GM12878 (cell line): Measurements from ENCODE around the gene KIRREL1.

Experiments used
- BHLHE40 ChIP-seq, 2 experiments: fragments of 450-650 bp in 1 of 2; IDR thresholded peaks; 2 replicates each; pipeline ENCODE4 v1.6.1; 2011 to 2017; ENCODE audit warnings: low read depth in 2 of 2, borderline replicate concordance in 1 of 2, improper control_type of control experiment in 1 of 2, low read length in 1 of 2, mild to moderate bottlenecking in 1 of 2
- EP300 ChIP-seq, 2 experiments: fragments of 150-350 bp in 1 of 2; IDR thresholded peaks; 2 replicates each; pipeline ENCODE4 v1.6.1; 2011 to 2012; ENCODE audit warnings: low read depth in 2 of 2, low read length in 2 of 2, borderline replicate concordance in 1 of 2, improper control_type of control experiment in 1 of 2, inconsistent platforms in 1 of 2; ENCODE audit not compliant: control insufficient read depth in 1 of 2
- ESRRA ChIP-seq: IDR thresholded peaks from 2 replicates; pipeline ENCODE4 v1.6.1; 2012; ENCODE audit warnings: mild to moderate bottlenecking, low read length, improper control_type of control experiment
- HCFC1 ChIP-seq: fragments of 150-350 bp; IDR thresholded peaks from 2 replicates; pipeline ENCODE4 v1.6.1; 2014; ENCODE audit warnings: low read length
- IRF4 ChIP-seq: IDR thresholded peaks from 2 replicates; pipeline ENCODE4 v1.6.1; 2011; ENCODE audit warnings: low read depth, low read length
- JUNB ChIP-seq: IDR thresholded peaks from 2 replicates; pipeline ENCODE4 v1.6.1; 2016; ENCODE audit warnings: antibody characterized with exemption, mild to moderate bottlenecking
- NFYB ChIP-seq: IDR thresholded peaks from 2 replicates; pipeline ENCODE4 v1.6.1; 2011; ENCODE audit warnings: low read depth, mild to moderate bottlenecking, low read length, improper control_type of control experiment, moderate library complexity; ENCODE audit not compliant: insufficient read depth
- POLR2A ChIP-seq: IDR thresholded peaks from 2 replicates; pipeline ENCODE4 v1.6.1; 2011; ENCODE audit warnings: low read depth, mild to moderate bottlenecking, low read length
- WRNIP1 ChIP-seq: IDR thresholded peaks from 2 replicates; pipeline ENCODE4 v1.6.1; 2011; ENCODE audit warnings: low read depth, low read length, improper control_type of control experiment, borderline replicate concordance
- YY1 ChIP-seq: IDR thresholded peaks from 2 replicates; pipeline ENCODE4 v1.6.1; 2011; ENCODE audit warnings: low read depth, mild to moderate bottlenecking, low read length
- TF ChIP-seq, protein P1 (sequence below), 3 experiments: IDR thresholded peaks in 2 of 3; conservative IDR thresholded peaks in 1 of 3; 2 replicates each; pipeline ENCODE4 v1.5.1; 2011; ENCODE audit warnings: low read depth in 3 of 3, low read length in 3 of 3, mild to moderate bottlenecking in 3 of 3, control low read depth in 2 of 3, moderate library complexity in 2 of 3, inconsistent platforms in 1 of 3, mixed read lengths in 1 of 3; ENCODE audit not compliant: control insufficient read depth in 2 of 3, insufficient read depth in 1 of 3; ENCODE audit errors: extremely low read depth in 1 of 3
- TF ChIP-seq, protein P2 (sequence below): IDR thresholded peaks from 2 replicates; pipeline ENCODE4 v1.6.1; 2011; ENCODE audit warnings: low read depth, mild to moderate bottlenecking, low read length, moderate library complexity, borderline replicate concordance; ENCODE audit errors: extremely low read depth

DNA sequence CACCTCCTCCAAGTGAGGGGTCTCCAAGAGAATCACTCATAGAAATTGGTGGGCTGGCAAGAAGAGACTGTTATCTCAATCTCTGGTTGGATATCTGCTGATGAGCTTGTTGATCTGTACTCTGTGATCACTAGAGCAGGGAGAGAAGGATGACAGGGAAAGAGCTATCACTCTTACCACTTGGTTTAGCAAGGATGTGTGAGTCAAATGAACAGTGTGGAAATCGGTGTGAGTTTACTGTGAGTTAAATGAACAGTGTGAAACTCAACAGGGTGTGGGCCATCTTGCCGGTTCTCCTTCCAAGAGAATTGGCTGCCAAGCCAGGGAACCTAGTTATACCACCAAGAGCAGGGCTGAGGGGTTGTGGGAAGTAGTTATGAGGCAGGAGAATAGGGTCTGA lies 154.0 kb downstream of the KIRREL1 start:
- no peak for TF ChIP-seq JUNB
- TF ChIP-seq, protein P1, sequence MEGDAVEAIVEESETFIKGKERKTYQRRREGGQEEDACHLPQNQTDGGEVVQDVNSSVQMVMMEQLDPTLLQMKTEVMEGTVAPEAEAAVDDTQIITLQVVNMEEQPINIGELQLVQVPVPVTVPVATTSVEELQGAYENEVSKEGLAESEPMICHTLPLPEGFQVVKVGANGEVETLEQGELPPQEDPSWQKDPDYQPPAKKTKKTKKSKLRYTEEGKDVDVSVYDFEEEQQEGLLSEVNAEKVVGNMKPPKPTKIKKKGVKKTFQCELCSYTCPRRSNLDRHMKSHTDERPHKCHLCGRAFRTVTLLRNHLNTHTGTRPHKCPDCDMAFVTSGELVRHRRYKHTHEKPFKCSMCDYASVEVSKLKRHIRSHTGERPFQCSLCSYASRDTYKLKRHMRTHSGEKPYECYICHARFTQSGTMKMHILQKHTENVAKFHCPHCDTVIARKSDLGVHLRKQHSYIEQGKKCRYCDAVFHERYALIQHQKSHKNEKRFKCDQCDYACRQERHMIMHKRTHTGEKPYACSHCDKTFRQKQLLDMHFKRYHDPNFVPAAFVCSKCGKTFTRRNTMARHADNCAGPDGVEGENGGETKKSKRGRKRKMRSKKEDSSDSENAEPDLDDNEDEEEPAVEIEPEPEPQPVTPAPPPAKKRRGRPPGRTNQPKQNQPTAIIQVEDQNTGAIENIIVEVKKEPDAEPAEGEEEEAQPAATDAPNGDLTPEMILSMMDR (IDR thresholded peaks at IDR 0.05 in 2 of 3, conservative IDR thresholded peaks at IDR 0.05 in 1 of 3; ENCODE audit: control insufficient read depth in 2 of 3, extremely low read depth in 1 of 3, insufficient read depth in 1 of 3, low read depth in 3 of 3, low read length in 3 of 3): no peak
- TF ChIP-seq YY1: no peak
- TF ChIP-seq BHLHE40 (IDR thresholded peaks at IDR 0.05; ENCODE audit: borderline replicate concordance in 1 of 2, low read depth in 2 of 2, low read length in 1 of 2): no peak
- no peak for TF ChIP-seq POLR2A
- no peak for TF ChIP-seq NFYB
- TF ChIP-seq IRF4: no peak
- TF ChIP-seq EP300 (IDR thresholded peaks at IDR 0.05; ENCODE audit: borderline replicate concordance in 1 of 2, control insufficient read depth in 1 of 2, low read depth in 2 of 2, low read length in 2 of 2): no peak
- no peak for TF ChIP-seq ESRRA
- no peak for TF ChIP-seq HCFC1
- TF ChIP-seq WRNIP1: no peak
- TF ChIP-seq, protein P2, sequence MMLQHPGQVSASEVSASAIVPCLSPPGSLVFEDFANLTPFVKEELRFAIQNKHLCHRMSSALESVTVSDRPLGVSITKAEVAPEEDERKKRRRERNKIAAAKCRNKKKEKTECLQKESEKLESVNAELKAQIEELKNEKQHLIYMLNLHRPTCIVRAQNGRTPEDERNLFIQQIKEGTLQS: no peak
